Fibroblast of lung (primary cell): ENCODE measurements around the gene CEP63. TPM values are rescaled to one million over a fixed set of nuclear protein-coding genes. Genes with fewer than 3 reads are reported as not detected.
"Not testable (repeated sequence)": the region's sequence is repeated elsewhere in the genome, so short reads cannot be mapped to it uniquely, and the experiment has no call there.

Experiments used
- DNase-seq, 2 donors: peaks; one replicate each; pipeline versions ENCODE4 v3.0.0 to v3.0.0-alpha.2; 2010; ENCODE audit warnings: low read depth in 2 of 2
- H2AFZ ChIP-seq: 2 replicates; pipeline ENCODE4 v1.5.1; 2012; ENCODE audit warnings: low read length, control low read depth, inconsistent platforms
- H3K27ac ChIP-seq: 2 replicates; pipeline ENCODE4 v1.5.1; 2011; ENCODE audit warnings: low read length, control low read depth; ENCODE audit not compliant: insufficient read depth
- H3K27me3 ChIP-seq: 2 replicates; pipeline ENCODE4 v1.5.1; 2011; ENCODE audit warnings: mild to moderate bottlenecking, low read length; ENCODE audit not compliant: control insufficient read depth, insufficient read depth
- H3K36me3 ChIP-seq: 2 replicates; pipeline ENCODE4 v1.5.1; 2011; ENCODE audit warnings: low read length; ENCODE audit not compliant: control insufficient read depth, insufficient read depth
- H3K4me1 ChIP-seq: 2 replicates; pipeline ENCODE4 v1.5.1; 2011; ENCODE audit warnings: low read length; ENCODE audit not compliant: control insufficient read depth, insufficient read depth; ENCODE audit errors: extremely low read depth
- H3K4me2 ChIP-seq: 2 replicates; pipeline ENCODE4 v1.5.1; 2011; ENCODE audit warnings: low read length, control low read depth; ENCODE audit not compliant: insufficient read depth; ENCODE audit errors: extremely low read depth
- H3K4me3 ChIP-seq, 4 experiments: fragments of 200-600 bp in 1 of 4; sonication (generic) in 1 of 4; replicated peaks in 1 of 4; 2 replicates each; pipeline ENCODE4 v1.5.1; 2011 to 2016; ENCODE audit warnings: low read length in 4 of 4, low read depth in 3 of 4, mild to moderate bottlenecking in 3 of 4, control low read depth in 2 of 4, inconsistent platforms in 1 of 4, mixed read lengths in 1 of 4; ENCODE audit not compliant: insufficient read depth in 1 of 4; ENCODE audit errors: control extremely low read depth in 1 of 4
- H3K79me2 ChIP-seq: 2 replicates; pipeline ENCODE4 v1.5.1; 2012; ENCODE audit warnings: mild to moderate bottlenecking, low read length, inconsistent platforms; ENCODE audit not compliant: control insufficient read depth, insufficient read depth
- H3K9ac ChIP-seq: 2 replicates; pipeline ENCODE4 v1.5.1; 2011; ENCODE audit warnings: mild to moderate bottlenecking, low read length, control low read depth; ENCODE audit not compliant: insufficient read depth
- H3K9me3 ChIP-seq: 2 replicates; pipeline ENCODE4 v1.5.1; 2012; ENCODE audit warnings: low read depth, low read length; ENCODE audit not compliant: control insufficient read depth, insufficient read depth
- H4K20me1 ChIP-seq: 2 replicates; pipeline ENCODE4 v1.5.1; 2011; ENCODE audit warnings: low read length; ENCODE audit not compliant: control insufficient read depth, insufficient read depth; ENCODE audit errors: extremely low read depth
- EZH2 ChIP-seq: IDR thresholded peaks from 2 replicates; pipeline ENCODE4 v1.5.1; 2012; ENCODE audit warnings: low read length, control low read depth, mild to moderate bottlenecking; ENCODE audit errors: missing control alignments
- polyA plus RNA-seq, 2 donors: library from polyadenylated mRNA; depleted of rRNA in 1 of 2; stranded (reverse) in 1 of 2; unstranded in 1 of 2; fragments of >200 nt; gene quantifications; 2 replicates each; pipeline ENCODE4 v1.2.1, GENCODE V29; 2011 to 2012; ENCODE audit warnings: missing spikeins in 1 of 2
- total RNA-seq: library from RNA; depleted of rRNA; stranded (reverse); fragments of >200 nt; gene quantifications from 2 replicates; pipeline ENCODE4 v1.2.1, GENCODE V29; 2014
- TF ChIP-seq, protein P1 (sequence below), 2 donors: IDR thresholded peaks in 1 of 2; conservative IDR thresholded peaks in 1 of 2; 1 replicate in 1 of 2; 2 replicates in 1 of 2; pipeline ENCODE4 v1.5.1; 2011 to 2012; ENCODE audit warnings: low read length in 2 of 2, control low read depth in 1 of 2, inconsistent platforms in 1 of 2, low read depth in 1 of 2, mild to moderate bottlenecking in 1 of 2

CEP63 gene
- total and polyA plus RNA-seq, 2 donors (not counting 1 experiment from before 2014, with no cell fraction given), result 22.3 to 26.4 TPM

DNA sequence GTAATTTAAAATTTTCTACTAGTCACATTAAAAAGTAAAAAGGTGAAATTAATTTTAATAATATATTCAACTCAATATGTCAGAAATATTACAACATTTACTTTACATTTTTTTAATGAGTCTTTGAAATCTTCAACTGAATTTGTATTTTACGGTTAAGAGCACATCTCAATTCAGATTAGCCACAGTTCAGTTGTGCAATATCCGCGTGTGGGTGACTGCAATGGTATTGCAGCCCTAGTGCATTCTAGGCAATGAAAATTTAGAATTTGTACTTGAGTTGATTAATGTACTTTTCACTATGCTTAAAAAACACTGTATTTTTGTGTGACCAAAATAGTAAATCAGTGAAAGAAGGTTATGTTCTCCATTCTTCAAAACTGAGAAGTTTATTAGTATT is 57.3 kb downstream of the CEP63 start:
- Histone ChIP-seq H3K79me2 (no peaks in the 10 kb centered on the region), H4K20me1 (no peaks in the 10 kb centered on the region), H3K27me3 (no peaks in the 10 kb centered on the region), H3K27ac (no peak overlapping the region), H3K36me3 (peaks cover 2% of the 10 kb centered on the region), H3K9ac (no peak overlapping the region), H3K4me3 (no peak overlapping the region), H3K4me2 (no peak overlapping the region), H2AFZ (no peak overlapping the region), H3K4me1 (no peaks in the 10 kb centered on the region), H3K9me3 (no peaks in the 10 kb centered on the region)
- peak in 1 of 2 donors; percentile 26 for DNase-seq
- TF ChIP-seq EZH2, result no peak
- TF ChIP-seq, protein P1, sequence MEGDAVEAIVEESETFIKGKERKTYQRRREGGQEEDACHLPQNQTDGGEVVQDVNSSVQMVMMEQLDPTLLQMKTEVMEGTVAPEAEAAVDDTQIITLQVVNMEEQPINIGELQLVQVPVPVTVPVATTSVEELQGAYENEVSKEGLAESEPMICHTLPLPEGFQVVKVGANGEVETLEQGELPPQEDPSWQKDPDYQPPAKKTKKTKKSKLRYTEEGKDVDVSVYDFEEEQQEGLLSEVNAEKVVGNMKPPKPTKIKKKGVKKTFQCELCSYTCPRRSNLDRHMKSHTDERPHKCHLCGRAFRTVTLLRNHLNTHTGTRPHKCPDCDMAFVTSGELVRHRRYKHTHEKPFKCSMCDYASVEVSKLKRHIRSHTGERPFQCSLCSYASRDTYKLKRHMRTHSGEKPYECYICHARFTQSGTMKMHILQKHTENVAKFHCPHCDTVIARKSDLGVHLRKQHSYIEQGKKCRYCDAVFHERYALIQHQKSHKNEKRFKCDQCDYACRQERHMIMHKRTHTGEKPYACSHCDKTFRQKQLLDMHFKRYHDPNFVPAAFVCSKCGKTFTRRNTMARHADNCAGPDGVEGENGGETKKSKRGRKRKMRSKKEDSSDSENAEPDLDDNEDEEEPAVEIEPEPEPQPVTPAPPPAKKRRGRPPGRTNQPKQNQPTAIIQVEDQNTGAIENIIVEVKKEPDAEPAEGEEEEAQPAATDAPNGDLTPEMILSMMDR (conservative IDR thresholded peaks at IDR 0.05 in 1 of 2, IDR thresholded peaks at IDR 0.05 in 1 of 2; ENCODE audit: low read depth in 1 of 2, low read length in 2 of 2), result no peak

DNA sequence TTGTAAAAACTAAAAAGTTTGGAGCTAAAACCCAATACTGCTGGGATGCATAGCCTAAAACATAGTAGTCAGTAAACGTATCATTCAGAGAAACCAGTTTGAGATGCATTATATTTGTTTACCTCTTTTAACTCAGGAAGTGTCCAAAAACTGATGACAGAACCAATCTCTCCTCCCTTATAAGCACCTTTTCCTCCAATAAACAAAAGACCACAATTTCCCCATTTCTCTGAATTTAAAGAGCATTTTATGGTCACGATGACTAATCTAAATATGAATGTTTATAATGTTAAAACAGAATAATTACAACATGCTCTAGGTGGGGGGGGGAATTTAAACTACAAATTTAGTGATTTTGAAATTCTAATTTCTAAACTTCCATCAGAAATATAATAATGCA is 58.5 kb downstream of the CEP63 start:
- no peak for TF ChIP-seq EZH2
- TF ChIP-seq, protein P1 (conservative IDR thresholded peaks at IDR 0.05 in 1 of 2, IDR thresholded peaks at IDR 0.05 in 1 of 2; ENCODE audit: low read depth in 1 of 2, low read length in 2 of 2), result no peak
- no peaks in the 10 kb centered on the region for H3K27me3 ChIP-seq
- H3K4me3 ChIP-seq, result no peak overlapping the region
- peaks cover 3% of the 10 kb centered on the region for H3K36me3 ChIP-seq
- no peak overlapping the region for H2AFZ ChIP-seq
- no peak overlapping the region for H3K9ac ChIP-seq
- H3K4me1 ChIP-seq, result no peaks in the 10 kb centered on the region
- H3K79me2 ChIP-seq, result no peaks in the 10 kb centered on the region
- H3K4me2 ChIP-seq, result no peak overlapping the region
- H4K20me1 ChIP-seq, result no peaks in the 10 kb centered on the region
- peak in 1 of 2 donors; percentile 5 for DNase-seq
- no peaks in the 10 kb centered on the region for H3K9me3 ChIP-seq
- H3K27ac ChIP-seq, result no peak overlapping the region

DNA sequence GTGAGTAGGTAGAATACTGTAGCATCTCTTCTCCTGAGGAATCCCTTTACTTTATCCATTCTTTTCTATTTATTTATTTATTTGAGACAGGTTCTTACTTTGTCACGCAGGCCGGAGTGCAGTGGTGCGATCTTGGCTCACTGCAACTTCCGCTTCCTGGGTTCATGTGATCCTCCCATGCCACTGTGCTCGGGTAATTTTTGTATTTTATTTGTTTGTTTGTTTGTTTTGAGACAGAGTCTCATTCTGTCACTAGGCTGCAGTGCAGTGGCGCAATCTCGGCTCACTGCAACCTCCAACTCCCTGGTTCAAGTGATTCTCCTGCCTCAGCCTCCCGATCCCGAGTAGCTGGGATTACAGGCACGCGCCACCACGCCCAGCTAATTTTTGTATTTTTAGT is 58.9 kb downstream of the CEP63 start:
- not testable (repeated sequence) for H4K20me1 ChIP-seq, H3K79me2 ChIP-seq, H3K36me3 ChIP-seq, H3K9ac ChIP-seq, H3K27ac ChIP-seq, H3K27me3 ChIP-seq, H3K4me1 ChIP-seq, H3K9me3 ChIP-seq, H2AFZ ChIP-seq, H3K4me2 ChIP-seq, H3K4me3 ChIP-seq, DNase-seq

- Histone ChIP-seq H3K27ac (no peak overlapping the region), H3K4me2 (no peak overlapping the region), H3K4me3 (no peak overlapping the region), H3K4me1 (no peaks in the 10 kb centered on the region), H3K9me3 (no peaks in the 10 kb centered on the region), H3K27me3 (no peaks in the 10 kb centered on the region), H3K79me2 (no peaks in the 10 kb centered on the region), H2AFZ (no peak overlapping the region), H3K36me3 (peaks cover 3% of the 10 kb centered on the region), H4K20me1 (no peaks in the 10 kb centered on the region), H3K9ac (no peak overlapping the region)
- TF ChIP-seq, protein P1 (conservative IDR thresholded peaks at IDR 0.05 in 1 of 2, IDR thresholded peaks at IDR 0.05 in 1 of 2; ENCODE audit: low read depth in 1 of 2, low read length in 2 of 2), result no peak
- TF ChIP-seq EZH2, result no peak
- DNase-seq, result no peak
These were observed 60.0 kb downstream of the CEP63 start for GRCh38 chr3:134545818-134546217.
